Measurements from ENCODE around the gene S100A3. TPM values are rescaled to one million over a fixed set of nuclear protein-coding genes. Genes with fewer than 3 reads are reported as not detected.
A peak's percentile ranks its signal among the peaks of the same experiment; 100 is the strongest.

S100A3 gene
- polyA plus RNA-seq, 1 donor (not counting 4 experiments of a cell fraction or from before 2014, with no cell fraction given) = 15.1 TPM

DNA sequence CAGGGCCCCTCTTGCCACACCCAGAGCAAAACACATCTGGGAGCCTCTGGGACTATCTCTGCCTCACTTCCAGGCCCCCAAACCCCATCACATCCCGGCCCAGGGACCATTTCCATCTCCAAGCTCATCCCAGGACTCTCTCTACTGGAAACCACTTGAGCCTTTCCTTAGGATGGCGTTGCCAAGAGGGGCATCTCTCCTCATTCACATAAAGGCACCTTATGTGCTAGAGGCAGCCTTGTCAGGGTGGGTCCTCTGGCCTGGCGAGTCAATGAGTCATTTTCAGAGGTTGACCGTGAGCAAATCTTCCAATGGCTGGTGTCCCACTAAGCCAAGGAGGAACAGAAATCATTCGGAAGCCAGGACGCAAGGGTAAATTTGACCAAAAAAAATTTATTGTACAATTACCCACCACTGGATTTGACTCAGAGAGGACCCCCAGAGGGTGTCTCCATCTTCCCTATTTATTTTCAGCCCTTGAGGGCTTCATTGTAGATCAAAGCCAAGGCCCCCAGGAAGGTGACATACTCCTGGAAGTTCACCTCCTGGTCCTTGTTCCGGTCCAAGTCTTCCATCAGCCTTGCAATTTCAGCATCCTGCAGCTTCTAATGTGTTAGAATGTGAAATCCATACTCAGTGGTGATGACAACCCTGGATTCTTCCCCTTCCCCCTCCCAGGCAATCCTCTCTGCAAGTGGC is 14.7 kb downstream of the S100A3 start:
- Histone ChIP-seq H2AFZ (ENCODE audit: control insufficient read depth, low read length) (no peak overlapping the region), H3K4me3 (ENCODE audit: control insufficient read depth in 2 of 3, extremely low read depth in 1 of 3, insufficient read depth in 2 of 3, low read depth in 1 of 3, low read length in 3 of 3) (peak overlapping the region; percentile 64 to 100 (median 95)), H3K27ac (ENCODE audit: control insufficient read depth, insufficient read depth, low read length) (peak overlapping the region; percentile 99), H3K4me1 (ENCODE audit: control insufficient read depth, extremely low read depth, insufficient read depth, low read length) (peaks cover 60% of the 10 kb centered on the region), H3K27me3 (ENCODE audit: control insufficient read depth, extremely low read depth, insufficient read depth, low read length) (no peaks in the 10 kb centered on the region), H3K9ac (ENCODE audit: control insufficient read depth, extremely low read depth, insufficient read depth, low read length) (peak overlapping the region; percentile 99), H3K36me3 (ENCODE audit: control insufficient read depth in 2 of 2, extremely low read depth in 1 of 2, insufficient read depth in 2 of 2, low read length in 2 of 2) (peaks cover 2 to 15% of the 10 kb centered on the region in 2 experiments), H4K20me1 (ENCODE audit: control insufficient read depth, extremely low read depth, insufficient read depth, low read length) (peaks cover 8% of the 10 kb centered on the region), H3K9me1 (ENCODE audit: control insufficient read depth, extremely low read depth, insufficient read depth, low read length) (no peaks in the 10 kb centered on the region), H3K4me2 (ENCODE audit: control insufficient read depth, extremely low read depth, insufficient read depth, low read depth, low read length) (peak overlapping the region; percentile 100), H3K79me2 (ENCODE audit: control insufficient read depth, insufficient read depth, low read length) (peaks cover 16% of the 10 kb centered on the region), H3K9me3 (ENCODE audit: control insufficient read depth, low read depth, low read length) (no peaks in the 10 kb centered on the region)
- peak; percentile 9 for FAIRE-seq
- TF ChIP-seq, protein P1, sequence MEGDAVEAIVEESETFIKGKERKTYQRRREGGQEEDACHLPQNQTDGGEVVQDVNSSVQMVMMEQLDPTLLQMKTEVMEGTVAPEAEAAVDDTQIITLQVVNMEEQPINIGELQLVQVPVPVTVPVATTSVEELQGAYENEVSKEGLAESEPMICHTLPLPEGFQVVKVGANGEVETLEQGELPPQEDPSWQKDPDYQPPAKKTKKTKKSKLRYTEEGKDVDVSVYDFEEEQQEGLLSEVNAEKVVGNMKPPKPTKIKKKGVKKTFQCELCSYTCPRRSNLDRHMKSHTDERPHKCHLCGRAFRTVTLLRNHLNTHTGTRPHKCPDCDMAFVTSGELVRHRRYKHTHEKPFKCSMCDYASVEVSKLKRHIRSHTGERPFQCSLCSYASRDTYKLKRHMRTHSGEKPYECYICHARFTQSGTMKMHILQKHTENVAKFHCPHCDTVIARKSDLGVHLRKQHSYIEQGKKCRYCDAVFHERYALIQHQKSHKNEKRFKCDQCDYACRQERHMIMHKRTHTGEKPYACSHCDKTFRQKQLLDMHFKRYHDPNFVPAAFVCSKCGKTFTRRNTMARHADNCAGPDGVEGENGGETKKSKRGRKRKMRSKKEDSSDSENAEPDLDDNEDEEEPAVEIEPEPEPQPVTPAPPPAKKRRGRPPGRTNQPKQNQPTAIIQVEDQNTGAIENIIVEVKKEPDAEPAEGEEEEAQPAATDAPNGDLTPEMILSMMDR (optimal IDR thresholded peaks at IDR 0.05 in 1 of 3, IDR thresholded peaks at IDR 0.05 in 1 of 3, conservative IDR thresholded peaks at IDR 0.05 in 1 of 3; ENCODE audit: extremely low read depth in 1 of 3, insufficient read depth in 2 of 3, low read length in 3 of 3) = no peak
- no peak for TF ChIP-seq EZH2 (IDR thresholded peaks at IDR 0.05; ENCODE audit: low read length)
- dilution Hi-C loops (cut with MboI; ENCODE audit: extremely low pct_ligation_motif_present, low sequenced_read_pairs) = no loop called here
- DNase-seq (ENCODE audit: low read depth, low spot score) = no peak

DNA sequence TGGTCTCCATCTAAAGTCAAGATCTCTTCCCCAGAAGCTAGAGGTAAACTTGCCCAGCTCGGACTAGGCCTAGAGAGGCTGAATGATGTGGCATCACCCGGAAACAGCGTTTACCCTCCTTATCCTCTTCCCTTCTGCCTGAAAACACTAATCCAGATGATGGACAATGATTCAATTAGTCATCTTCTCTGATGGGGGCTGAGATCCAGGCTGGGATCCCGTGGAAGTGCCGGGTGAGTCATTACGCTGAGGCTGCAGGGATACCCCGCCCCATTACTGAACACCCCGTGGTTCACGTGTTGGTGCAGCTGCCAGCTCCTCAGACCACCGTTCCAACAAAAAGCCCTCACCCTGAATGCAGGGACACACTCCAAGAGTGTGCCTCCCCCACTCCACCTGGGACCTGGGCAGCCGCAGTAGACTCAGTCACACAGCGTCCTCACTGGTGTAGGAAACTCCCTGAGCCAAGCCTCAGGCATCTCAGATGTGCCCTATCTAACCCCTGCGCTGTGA is 15.3 kb downstream of the S100A3 start:
- Histone ChIP-seq H3K36me3 (ENCODE audit: control insufficient read depth in 2 of 2, extremely low read depth in 1 of 2, insufficient read depth in 2 of 2, low read length in 2 of 2) (peaks cover 2 to 15% of the 10 kb centered on the region in 2 experiments), H3K4me1 (ENCODE audit: control insufficient read depth, extremely low read depth, insufficient read depth, low read length) (peaks cover 57% of the 10 kb centered on the region), H2AFZ (ENCODE audit: control insufficient read depth, low read length) (no peak overlapping the region), H3K79me2 (ENCODE audit: control insufficient read depth, insufficient read depth, low read length) (peaks cover 16% of the 10 kb centered on the region), H3K27ac (ENCODE audit: control insufficient read depth, insufficient read depth, low read length) (peak overlapping the region; percentile 99), H3K9me3 (ENCODE audit: control insufficient read depth, low read depth, low read length) (no peaks in the 10 kb centered on the region), H3K27me3 (ENCODE audit: control insufficient read depth, extremely low read depth, insufficient read depth, low read length) (no peaks in the 10 kb centered on the region), H3K4me2 (ENCODE audit: control insufficient read depth, extremely low read depth, insufficient read depth, low read depth, low read length) (peak overlapping the region; percentile 100), H3K9me1 (ENCODE audit: control insufficient read depth, extremely low read depth, insufficient read depth, low read length) (no peaks in the 10 kb centered on the region), H4K20me1 (ENCODE audit: control insufficient read depth, extremely low read depth, insufficient read depth, low read length) (peaks cover 8% of the 10 kb centered on the region), H3K4me3 (ENCODE audit: control insufficient read depth in 2 of 3, extremely low read depth in 1 of 3, insufficient read depth in 2 of 3, low read depth in 1 of 3, low read length in 3 of 3) (peak overlapping the region; percentile 64 to 100 (median 95)), H3K9ac (ENCODE audit: control insufficient read depth, extremely low read depth, insufficient read depth, low read length) (peak overlapping the region; percentile 99)
- FAIRE-seq = peak; percentile 83
- TF ChIP-seq, protein P1 (optimal IDR thresholded peaks at IDR 0.05 in 1 of 3, IDR thresholded peaks at IDR 0.05 in 1 of 3, conservative IDR thresholded peaks at IDR 0.05 in 1 of 3; ENCODE audit: extremely low read depth in 1 of 3, insufficient read depth in 2 of 3, low read length in 3 of 3) = no peak
- no peak for TF ChIP-seq EZH2 (IDR thresholded peaks at IDR 0.05; ENCODE audit: low read length)
- dilution Hi-C loops (cut with MboI; ENCODE audit: extremely low pct_ligation_motif_present, low sequenced_read_pairs) = no loop called here
- peak; percentile 80 for DNase-seq (ENCODE audit: low read depth, low spot score)
